ENCODE measurements around the gene ZMYND19.
"Not testable (repeated sequence)": the region's sequence is repeated elsewhere in the genome, so short reads cannot be mapped to it uniquely, and the experiment has no call there.

ZMYND19 gene

DNA sequence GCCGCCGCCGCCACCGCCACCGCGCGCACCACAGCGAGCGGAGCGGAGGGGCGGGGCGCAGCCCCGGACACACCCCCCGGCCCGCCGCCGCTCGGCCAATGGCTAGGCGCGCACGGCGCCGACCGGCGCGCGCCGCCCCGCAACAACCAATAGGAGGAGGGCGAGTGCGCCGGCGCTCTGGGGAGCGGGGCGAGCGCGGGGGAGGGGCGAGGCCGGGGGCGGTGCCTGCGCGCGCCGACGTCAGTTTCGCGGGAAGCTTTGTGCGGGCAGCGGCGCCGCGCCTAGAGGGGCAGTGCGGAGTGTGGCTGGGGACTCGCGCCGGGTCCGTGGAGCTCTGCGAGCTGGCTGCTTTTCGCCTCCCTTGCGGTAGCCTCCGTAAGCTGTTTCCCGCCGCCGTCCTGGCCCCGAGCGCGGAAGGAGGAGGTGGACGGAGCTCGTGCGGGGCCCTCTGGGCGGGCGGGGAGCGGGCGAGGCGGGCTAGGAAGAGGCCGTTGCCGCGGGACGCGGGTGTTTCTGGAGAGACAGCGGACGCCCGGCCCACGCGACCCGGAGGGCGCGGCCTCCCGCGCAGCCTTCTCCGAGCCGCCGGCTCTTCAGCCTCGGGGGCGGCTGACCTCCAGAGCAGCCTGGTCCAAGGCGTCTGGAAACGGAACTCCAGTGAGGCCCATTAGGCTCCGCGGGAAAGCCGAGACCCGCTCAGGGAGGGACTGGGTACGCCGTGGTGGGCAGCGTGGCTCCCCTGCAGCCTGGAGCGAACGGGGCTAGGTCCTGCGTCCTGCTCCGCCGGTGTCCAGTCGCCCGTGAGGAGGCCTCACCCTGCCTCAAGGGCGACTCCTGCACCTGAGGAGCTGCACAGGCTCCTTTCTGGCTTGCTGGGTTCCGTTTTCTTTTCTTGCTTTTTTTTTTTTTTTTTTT lies at the start of gene ZMYND19:
ZMYND19 (minus strand) TSS at position 44 of the 915 bp plus-strand sequence. CDS start 249 bp downstream, outside the sequence.
- peak; percentile 84 for DNase-seq (ENCODE audit: low read depth)

DNA sequence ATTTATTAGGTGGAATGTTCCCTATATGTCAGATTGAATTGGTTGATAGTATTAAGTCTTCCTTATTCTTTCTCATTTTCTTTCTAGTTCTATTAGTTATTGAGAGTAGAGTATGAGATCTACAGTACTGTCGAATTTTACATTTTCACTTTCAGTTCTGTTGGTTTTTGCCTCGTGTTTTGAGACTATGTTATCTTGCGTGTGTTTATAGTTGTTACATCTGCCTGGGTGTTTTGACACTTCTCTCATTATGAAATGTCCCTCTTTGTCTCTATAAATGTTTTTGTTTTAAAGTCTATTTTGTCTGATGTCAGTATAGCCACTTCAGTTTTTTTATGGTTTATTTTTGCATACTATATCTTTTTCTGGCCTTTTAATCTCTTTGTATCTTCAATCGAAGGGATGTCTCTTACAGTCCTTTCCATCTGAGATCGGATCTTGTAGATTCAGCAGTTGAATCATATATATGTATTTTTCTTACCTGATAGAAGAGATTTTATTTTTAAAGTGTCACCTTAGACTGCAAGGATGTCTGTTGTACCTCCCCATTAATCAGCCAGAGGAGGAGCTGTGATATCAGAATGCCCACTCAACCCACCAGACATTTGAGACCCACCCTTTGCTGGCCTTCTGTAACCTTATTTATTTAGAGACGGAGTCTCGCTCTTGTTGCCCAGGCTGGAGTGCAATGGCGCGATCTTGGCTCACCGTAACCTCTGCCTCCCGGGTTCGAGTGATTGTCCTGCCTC lies 49.2 kb upstream of the ZMYND19 start:
- DNase-seq (ENCODE audit: low read depth) = no peak

DNA sequence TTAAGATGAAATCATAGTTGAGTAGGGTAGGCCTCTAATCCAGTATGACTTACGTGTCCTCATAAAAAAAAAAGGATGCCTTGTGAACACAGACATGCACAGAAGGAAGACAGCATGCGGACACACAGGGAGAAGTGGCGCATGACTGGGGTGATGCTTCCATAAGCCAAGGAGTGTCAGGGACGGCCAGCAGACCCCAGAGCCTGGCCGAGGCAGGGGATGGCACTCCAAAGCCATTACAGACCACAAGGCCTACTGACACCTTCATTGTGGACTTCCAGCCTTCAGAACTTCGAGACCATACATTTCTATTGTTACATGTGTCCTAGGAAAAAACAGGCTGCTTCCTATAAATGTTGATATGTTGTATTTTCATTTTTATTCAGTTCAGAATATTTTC lies 48.4 kb upstream of the ZMYND19 start:
- DNase-seq (ENCODE audit: low read depth) = no peak

DNA sequence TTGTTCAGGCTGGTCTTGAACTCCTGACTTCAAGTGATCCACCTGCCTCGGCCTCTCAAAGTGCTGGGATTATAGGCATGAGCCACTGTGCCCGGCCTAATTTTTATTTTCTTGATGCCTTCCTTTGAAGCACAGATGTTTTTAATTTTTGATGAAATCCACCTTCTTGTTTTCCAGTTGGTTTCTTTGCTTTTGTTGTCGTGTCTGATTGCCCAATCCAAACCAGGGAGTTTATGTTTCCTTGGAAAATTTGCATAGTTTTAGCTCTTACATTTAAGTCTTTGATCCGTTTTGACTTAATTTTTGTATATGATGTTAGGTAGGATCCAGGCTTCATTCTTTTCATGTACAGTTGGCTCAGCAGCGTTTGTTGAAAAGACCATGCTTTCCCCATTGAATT lies 43.7 kb upstream of the ZMYND19 start:
- no peak for DNase-seq (ENCODE audit: low read depth)

DNA sequence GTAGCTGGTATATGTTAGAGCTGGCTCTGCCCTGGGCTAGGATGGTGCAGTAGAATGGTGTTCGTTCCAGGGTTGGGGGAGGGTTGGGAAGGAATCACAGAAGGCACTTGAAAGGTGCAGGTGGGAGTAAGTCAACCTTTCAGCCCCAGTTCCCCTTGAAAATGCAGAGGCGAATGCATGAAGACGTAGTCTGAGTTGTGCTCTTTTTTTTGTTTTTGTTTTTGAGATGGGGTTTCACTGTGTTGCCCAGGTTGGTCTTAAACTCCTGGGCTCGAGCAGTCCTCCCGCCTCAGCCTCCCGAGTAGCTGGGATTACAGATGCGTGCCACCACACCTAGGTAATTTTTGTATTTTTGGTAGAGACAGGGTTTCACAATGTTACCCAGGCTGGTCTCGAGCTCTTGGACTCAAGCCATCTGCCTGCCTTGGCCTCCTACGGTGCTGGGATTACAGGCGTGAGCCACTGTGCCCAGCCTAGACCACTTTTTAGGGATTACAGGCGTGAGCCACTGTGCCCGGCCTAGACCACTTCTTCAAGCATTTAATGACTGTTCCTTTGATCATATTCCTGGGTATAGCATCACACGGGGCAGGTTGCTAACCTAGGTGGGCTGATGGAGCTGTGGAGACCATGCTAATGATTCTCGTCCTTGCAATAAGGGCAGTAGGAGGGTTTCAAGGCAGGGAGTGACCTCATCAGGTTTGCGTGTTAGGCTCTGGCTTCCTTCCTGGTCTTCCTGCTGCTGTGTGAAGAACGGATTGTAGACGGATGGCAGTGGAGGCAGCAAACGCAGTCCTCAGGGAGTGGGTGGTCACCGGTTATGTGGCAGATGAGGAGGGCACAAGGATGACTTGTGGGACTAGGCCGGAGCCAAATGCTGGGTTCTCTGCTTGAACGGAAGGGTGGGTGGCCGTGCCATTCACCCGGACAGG lies 42.2 kb upstream of the ZMYND19 start:
- no peak for DNase-seq (ENCODE audit: low read depth)

DNA sequence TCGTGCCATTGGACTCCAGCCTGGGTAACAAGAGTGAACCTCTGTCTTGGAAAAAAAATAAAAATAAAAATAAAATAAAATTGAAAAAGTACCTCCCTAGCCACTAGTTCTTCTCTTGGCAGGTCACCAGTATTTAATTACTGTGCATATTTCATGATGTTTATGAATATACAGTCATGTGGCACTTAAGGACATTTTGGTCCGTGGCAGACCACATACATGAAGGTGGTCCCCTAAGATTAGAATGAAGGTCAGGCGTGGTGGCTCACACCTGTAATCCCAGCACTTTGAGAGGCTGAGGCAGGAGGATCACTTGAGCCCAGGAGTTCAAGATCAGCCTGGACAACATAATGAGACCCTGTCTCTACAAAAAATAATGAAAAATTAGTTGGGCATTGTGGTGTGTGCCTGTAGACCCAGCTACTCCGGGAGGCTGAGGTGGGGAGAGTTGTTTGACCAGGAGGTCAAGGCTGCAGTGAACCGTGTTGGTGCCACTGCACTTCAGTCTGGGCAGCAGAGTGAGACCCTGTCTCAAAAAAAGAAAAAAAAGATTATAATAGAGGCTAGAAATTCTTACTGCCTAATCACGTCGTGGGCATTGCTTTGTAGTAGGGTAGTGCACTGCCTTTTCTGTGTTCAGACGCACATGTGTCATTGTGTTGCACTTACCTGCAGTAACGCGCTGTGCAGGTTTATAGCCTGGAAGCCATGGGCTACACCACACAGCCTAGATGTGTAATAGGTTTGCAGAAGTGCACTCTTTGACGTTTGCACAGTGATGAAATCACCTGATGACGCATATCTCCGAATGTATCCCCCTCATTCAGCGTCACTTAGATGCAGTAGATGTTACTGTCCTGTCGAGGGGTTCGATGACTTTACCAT lies 41.3 kb upstream of the ZMYND19 start:
- no peak for DNase-seq (ENCODE audit: low read depth)

DNA sequence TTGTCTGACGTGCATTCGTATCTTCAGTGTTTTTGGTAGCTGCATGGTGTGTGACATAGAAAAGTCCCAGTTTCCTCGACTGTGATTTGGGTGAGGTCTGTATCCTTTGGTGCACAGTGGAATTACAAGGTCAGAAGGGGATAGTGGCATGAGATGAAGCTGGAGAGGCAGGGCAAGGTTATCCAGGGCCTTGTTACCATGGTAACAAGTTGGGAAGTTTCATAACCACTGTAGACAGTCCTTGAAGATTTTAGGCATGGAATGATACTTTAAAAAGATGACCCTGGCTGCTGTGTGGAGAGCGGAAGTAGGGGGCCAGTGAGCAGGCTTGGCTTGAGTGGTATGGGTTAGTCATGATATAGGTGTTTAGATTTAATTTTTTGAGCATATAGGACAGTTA lies 40.4 kb upstream of the ZMYND19 start:
- no peak for DNase-seq (ENCODE audit: low read depth)

DNA sequence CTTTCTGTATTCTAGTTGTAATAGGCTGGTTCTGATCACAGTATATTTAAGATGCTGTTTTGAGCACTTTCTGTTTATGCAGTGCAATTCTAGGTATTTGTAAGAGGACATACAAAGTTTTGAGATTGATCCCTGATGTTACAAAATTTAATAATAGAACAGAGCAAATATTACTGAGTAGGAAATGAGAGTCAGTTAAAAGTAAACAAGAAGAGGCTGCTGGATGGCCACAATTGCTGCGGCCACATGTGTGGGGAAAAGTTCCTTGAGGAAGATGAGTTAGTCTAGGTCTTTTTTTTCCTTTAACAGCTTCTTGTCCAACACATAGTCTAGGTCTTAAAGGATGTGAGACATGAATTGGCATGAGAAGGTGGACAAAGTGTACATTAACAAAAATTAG lies 39.8 kb upstream of the ZMYND19 start:
- DNase-seq (ENCODE audit: low read depth) = no peak

DNA sequence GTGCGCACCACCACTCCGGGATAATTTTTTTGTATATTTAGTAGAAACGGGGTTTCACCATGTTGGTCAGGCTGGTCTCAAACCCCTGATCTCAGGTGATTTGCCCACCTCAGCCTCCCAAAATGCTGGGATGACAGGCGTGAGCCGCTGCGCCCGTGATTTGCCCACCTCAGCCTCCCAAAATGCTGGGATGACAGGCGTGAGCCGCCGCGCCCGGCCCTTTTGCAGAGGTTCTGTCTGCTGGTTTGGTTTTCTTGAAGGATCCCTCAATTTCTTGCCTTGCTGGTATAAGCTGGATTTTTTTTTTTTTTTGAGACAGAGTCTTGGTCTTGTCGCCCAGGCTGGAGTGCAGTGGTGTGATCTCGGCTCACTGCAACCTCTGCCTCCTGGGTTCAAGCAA lies 37.1 kb upstream of the ZMYND19 start:
- not testable (repeated sequence) for DNase-seq (ENCODE audit: low read depth)

DNA sequence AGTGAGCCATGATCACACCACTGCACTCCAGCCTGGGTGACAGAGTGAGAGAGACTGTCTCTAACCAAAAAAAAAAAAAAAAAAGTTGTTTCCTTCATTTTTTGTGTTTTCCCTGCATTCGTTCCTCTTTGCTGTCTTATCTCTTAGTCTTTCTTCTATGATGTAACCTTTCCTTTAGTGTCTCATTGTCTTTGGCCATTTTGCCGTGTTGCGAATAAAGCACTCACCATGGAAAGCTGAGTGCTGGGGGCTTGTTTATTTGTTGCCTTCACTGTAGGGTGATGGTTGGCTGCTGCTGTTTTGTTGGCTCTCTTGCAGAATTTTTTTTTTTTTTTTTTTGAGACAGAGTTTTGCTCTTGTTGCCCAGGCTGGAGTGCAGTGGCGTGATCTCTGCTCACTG lies 36.2 kb upstream of the ZMYND19 start:
- DNase-seq (ENCODE audit: low read depth) = no peak

DNA sequence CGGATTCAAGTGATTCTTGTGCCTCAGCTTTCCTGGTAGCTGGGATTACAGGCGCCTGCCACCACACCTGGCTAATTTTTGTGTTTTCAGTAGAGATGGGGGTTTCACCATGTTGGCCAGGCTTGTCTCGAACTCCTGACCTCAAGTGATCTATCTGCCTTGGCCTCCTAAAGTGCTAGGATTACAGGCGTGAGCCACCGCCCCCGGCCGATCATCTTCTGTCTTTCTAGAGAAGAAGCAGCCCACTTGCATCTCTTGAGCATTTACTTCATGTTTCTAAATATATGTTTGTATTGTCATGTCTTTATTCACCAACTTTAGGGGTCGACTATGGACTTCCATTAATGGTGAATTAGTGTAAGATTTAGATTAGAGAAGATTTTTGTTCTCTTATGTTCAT lies 31.9 kb upstream of the ZMYND19 start:
- not testable (repeated sequence) for DNase-seq (ENCODE audit: low read depth)

DNA sequence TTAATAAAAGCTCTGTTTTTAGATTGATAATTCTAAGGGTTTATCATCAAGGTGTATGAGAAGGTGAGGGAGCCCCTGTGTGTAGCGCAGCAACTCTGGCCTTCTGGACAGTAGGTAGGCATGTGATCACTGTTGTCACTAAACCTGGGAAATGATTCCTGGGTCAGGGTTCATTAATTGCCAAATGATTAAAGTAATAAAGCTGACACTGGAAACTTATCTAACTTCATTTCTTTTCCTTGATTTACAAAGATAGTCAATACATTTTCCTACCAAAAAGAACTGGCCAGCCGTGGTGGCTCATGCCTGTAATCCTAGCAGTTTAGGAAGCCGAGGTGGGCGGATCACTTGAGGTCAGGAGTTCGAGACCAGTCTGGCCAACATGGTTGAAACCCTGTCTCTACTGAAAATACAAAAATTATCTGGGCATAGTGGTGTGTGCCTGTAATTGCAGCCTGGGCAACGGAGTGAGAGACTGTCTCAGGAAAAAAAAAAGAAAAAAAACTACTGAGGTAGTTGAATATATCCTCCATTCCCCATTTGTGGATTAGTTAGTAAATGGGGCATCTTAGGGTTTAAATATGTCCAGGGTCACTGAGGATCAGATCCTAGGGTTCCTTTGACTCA lies 30.9 kb upstream of the ZMYND19 start:
- no peak for DNase-seq (ENCODE audit: low read depth)

DNA sequence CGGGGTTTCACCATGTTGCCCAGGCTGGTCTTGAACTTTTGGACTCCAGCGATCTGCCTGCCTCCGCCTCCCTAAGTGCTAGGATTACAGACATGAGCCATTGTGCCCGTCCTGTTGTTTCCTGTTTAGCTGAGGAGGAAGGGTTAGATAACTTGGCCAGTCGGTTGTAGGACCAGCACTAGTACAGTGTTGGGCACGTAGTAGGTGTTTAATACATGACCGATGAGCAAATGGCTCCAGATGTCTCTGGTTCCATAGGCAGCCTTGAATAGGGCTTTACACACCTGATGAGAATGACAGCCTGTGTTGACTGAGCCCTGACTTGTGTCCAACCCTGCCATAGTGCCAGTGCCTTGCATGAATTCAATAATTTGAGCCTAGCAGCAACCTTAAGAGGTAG lies 30.3 kb upstream of the ZMYND19 start:
- DNase-seq (ENCODE audit: low read depth) = no peak

DNA sequence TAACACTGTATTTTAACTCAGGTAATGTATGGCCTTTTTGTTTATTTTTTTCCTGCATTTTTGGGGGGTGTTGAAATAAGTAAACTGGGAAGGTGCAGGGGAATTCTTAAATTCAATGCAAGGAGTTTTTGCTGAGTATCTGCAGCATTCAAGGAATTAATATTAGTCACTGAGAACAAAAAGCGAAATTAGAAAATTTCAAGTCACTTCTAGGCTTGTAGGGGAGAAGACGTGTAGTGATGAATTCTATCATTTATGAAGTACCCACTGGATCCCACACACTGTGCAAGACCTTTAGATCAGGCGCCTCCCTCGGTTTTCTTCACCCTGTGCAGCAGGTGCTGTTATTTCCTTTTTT lies 29.7 kb upstream of the ZMYND19 start:
- DNase-seq (ENCODE audit: low read depth) = no peak

DNA sequence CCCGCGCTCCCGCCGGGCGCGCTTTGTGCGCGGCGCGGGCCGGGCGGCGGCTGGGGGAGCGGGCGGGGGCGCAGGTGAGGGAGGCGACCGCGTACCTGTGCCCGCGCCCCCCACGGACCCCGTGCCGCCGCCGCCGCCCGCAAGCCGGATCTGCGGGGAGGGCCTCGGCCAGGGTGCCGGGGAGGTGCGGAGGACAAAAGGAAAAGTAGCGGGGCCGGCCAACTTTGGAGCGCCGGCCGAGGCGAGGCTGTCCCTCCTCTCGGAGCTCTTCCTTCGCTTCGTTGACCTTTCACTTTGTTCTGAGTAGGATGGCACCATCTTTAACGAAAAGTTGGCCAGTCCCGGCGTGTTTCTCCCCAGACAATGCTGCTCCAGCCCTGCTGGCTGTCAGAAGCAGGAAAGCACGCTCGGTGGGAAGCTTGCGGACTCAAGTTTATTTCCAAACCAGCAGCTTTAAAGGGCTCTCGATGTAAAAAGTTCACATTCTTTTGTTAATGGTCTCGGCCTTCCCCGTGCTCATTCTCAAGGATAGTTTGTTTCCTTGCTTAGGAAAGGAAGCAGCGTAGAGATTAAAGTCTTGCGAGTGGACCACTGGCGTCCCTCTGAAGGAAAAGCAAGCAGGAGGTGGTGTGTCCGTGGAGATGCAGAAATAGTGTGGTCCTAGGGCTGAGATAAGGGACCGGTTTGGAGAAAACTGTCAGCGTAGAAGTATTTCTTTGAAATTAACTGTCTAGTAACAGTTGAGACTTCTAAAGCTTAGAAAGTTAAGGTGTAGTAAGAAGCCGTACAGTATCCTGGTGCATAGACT lies 29.1 kb upstream of the ZMYND19 start:
- no peak for DNase-seq (ENCODE audit: low read depth)

DNA sequence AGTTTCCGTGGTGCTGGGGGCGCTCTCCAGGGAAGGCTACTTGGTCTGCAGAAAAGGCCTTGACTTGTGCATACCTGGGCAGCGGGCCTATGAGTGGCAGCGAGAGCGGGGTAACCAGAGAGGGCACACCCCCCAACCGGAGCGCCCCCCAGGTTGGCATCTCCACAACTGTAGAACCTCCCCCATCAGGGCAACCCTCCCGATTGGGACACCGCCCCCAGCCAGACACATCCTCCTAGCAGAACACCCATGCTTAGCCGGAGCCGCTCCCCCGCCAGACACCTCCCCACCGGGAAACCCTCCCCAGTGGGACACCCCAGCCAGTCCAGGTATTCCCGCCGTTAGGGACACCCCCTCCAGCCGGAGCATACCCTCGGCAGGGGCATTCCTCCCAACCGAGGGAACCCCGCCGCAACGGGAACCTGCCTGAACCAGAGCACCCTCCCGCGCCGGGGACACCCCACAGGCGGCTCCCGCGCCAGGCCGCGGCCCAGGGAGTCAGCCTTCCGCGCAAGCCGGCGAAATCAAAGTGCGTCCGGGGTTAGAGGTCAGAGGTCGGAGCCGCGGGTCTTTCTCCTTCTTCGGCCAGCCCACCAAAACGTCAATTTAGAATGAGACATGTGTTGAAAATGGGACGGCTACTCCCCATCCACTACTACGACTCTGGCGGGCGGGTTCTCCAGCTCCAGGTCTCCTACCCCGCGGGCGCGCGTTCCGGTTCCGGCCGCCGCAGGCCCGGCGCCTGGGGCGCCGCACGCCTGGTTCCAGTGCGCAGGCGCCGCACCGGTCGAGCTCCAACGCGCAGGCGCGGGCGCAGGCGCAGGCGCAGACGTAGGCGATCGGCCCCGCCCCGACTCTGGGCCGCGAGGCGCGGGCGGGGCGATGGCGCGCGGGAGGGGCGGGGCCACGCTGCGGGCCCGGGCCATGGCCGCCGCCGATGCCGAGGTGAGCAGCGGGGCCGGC lies 28.1 kb upstream of the ZMYND19 start, which contains the start of gene EHMT1:
EHMT1 (plus strand) TSS at position 901 of the 963 bp plus-strand sequence; CDS start at position 925, 24 bp downstream.
- DNase-seq (ENCODE audit: low read depth) = peak; percentile 84

DNA sequence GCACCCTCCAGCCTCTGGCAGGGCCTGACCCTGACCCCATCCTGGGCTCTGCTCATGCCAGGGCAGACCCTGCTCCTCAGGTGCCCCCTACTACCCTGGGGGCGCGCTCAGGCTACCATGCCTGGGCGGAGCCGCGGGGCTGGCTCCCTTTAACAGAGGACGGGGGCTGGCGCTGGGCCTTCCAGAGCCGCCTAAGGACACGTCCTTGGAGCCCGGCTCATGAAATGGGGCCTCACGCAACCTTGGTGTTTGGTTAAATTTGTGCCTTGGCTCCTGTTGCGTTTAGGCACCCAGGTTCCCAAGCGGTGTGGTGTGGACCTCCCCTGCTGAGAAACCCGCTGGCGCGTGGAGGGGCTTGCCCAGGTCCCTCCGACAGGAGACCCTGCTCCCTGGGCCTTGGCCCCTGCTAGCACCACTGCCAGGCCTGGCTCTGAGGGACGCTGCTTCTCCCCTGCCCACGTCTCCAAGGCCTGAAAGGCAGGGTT lies 25.1 kb upstream of the ZMYND19 start:
- DNase-seq (ENCODE audit: low read depth) = no peak

DNA sequence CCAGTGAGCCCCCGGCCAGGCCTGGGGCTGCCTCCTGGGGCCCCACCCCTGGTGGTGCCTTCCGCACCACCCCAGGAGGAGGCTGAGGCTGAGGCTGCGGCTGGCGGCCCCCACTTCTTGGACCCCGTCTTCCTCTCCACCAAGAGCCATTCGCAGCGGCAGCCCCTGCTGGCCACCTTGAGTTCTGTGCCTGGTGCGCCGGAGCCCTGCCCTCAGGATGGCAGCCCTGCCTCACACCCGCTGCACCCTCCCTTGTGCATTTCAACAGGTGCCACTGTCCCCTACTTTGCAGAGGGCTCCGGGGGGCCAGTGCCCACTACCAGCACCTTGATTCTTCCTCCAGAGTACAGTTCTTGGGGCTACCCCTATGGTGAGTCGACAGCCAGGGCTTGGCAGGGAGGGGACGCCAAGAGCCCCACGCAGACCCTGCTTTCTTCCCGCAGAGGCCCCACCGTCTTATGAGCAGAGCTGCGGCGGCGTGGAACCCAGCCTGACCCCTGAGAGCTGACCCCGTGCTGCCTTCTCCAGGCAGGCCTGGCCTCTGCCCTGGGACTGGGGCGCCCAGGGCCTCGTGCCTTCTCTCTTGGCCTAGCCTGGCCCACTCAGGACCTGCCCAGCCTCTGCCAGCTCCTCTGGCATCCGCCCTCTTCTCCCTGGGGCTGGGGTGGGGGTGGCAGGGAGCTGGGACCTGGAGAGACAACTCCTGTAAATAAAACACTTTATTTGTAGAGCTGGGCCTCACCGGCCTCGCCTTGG lies 24.5 kb upstream of the ZMYND19 start:
- DNase-seq (ENCODE audit: low read depth) = no peak

Measured in stimulated activated CD8-positive, alpha-beta memory T cell treated with anti-CD3 and anti-CD28 coated beads, Interleukin-4, amount 100 ng/mL, for 24 hours (primary cell).